SK-N-SH (cell line): ENCODE results near the gene KIR2DL3. TPM values are rescaled to one million over a fixed set of nuclear protein-coding genes. Genes with fewer than 3 reads are reported as not detected.

Experiments
- CTCF ChIA-PET: fragments of 300-600, 350-600 bp; formaldehyde crosslinking; extraction: SDS; loops from one replicate; lab custom pipeline; 2021; lab: Yijun Ruan, JAX
- POLR2A ChIA-PET: fragments of 350-600 bp; sonication (Branson Sonifier 250); formaldehyde crosslinking; extraction: SDS; loops from one replicate; lab custom pipeline; 2020; ENCODE audit warnings: antibody characterized with exemption, inconsistent platforms; lab: Yijun Ruan, JAX
- DNase-seq: peaks from one replicate; pipeline ENCODE4 v3.0.0; 2012
- H2AFZ ChIP-seq: fragments of 200-600 bp; sonication (generic); 2 replicates; pipeline ENCODE4 v1.8.1; 2016; ENCODE audit warnings: antibody characterized with exemption, mild to moderate bottlenecking, low read depth
- H3F3A ChIP-seq: fragments of 200-600 bp; sonication (generic); replicated peaks from 2 replicates; pipeline ENCODE3; 2016; ENCODE audit warnings: antibody characterized with exemption, mild to moderate bottlenecking; ENCODE audit not compliant: insufficient read depth
- H3K27ac ChIP-seq, 2 experiments: fragments of 200-500 bp in 1 of 2; fragments of 200-600 bp in 1 of 2; sonication (Bioruptor generic) in 1 of 2; sonication (generic), shearing (Covaris generic) in 1 of 2; 2 replicates each; pipeline versions ENCODE4 v1.5.1 to v1.6.1; 2014 to 2016; ENCODE audit warnings: low read depth in 2 of 2, inconsistent platforms in 1 of 2, low read length in 1 of 2, mild to moderate bottlenecking in 1 of 2, mixed read lengths in 1 of 2
- H3K27me3 ChIP-seq: fragments of 200-600 bp; sonication (generic), shearing (Covaris generic); 2 replicates; pipeline ENCODE4 v1.6.1; 2016; ENCODE audit warnings: mixed run types; ENCODE audit not compliant: insufficient read depth
- H3K36me3 ChIP-seq, 2 experiments: fragments of 200-500 bp in 1 of 2; fragments of 200-600 bp in 1 of 2; sonication (Bioruptor generic) in 1 of 2; sonication (generic) in 1 of 2; replicated peaks in 1 of 2; 2 replicates each; pipeline versions ENCODE3 to v1.5.1; 2014 to 2016; ENCODE audit warnings: low read length in 1 of 2, mild to moderate bottlenecking in 1 of 2; ENCODE audit not compliant: insufficient read depth in 2 of 2, control insufficient read depth in 1 of 2
- H3K4me1 ChIP-seq, 2 experiments: fragments of 200-500 bp in 1 of 2; fragments of 200-600 bp in 1 of 2; sonication (Bioruptor generic) in 1 of 2; sonication (generic), shearing (Covaris generic) in 1 of 2; 2 replicates each; pipeline versions ENCODE4 v1.5.1 to v1.6.1; 2014 to 2016; ENCODE audit warnings: low read depth in 1 of 2, low read length in 1 of 2, mixed run types in 1 of 2; ENCODE audit not compliant: insufficient read depth in 2 of 2, control insufficient read depth in 1 of 2
- H3K4me2 ChIP-seq: fragments of 200-600 bp; sonication (generic), shearing (Covaris generic); 2 replicates; pipeline ENCODE4 v1.6.1; 2017; ENCODE audit warnings: mixed run types
- H3K4me3 ChIP-seq, 2 experiments: fragments of 200-500 bp in 1 of 2; fragments of 200-600 bp in 1 of 2; sonication (Bioruptor generic) in 1 of 2; sonication (generic), shearing (Covaris generic) in 1 of 2; 2 replicates each; pipeline versions ENCODE4 v1.5.1 to v1.8.1; 2014 to 2016; ENCODE audit warnings: low read depth in 2 of 2, inconsistent platforms in 1 of 2, low read length in 1 of 2, mild to moderate bottlenecking in 1 of 2, mixed read lengths in 1 of 2, moderate library complexity in 1 of 2
- H3K79me2 ChIP-seq: fragments of 200-600 bp; sonication (generic); 2 replicates; pipeline ENCODE4 v1.8.1; 2017; ENCODE audit warnings: mild to moderate bottlenecking; ENCODE audit not compliant: insufficient read depth
- H3K9ac ChIP-seq: fragments of 200-600 bp; sonication (generic); 2 replicates; pipeline ENCODE4 v1.6.1; 2017; ENCODE audit warnings: mixed run types
- H3K9me2 ChIP-seq: fragments of 200-600 bp; sonication (generic); 2 replicates; pipeline ENCODE4 v1.6.1; 2017; ENCODE audit warnings: mixed run types
- H3K9me3 ChIP-seq: fragments of 200-600 bp; sonication (generic); 2 replicates; pipeline ENCODE4 v1.6.1; 2017; ENCODE audit warnings: mixed run types, mild to moderate bottlenecking, moderate library complexity
- H4K20me1 ChIP-seq: fragments of 200-600 bp; sonication (generic); 2 replicates; pipeline ENCODE4 v1.6.1; 2017; ENCODE audit warnings: mild to moderate bottlenecking, mixed run types; ENCODE audit not compliant: insufficient read depth
- CHD2 ChIP-seq: fragments of 150-350 bp; IDR thresholded peaks from 2 replicates; pipeline ENCODE4 v1.6.1; 2018; ENCODE audit warnings: low read length; ENCODE audit not compliant: partially characterized antibody
- ELF1 ChIP-seq: IDR thresholded peaks from 2 replicates; pipeline ENCODE4 v1.4.0; 2012
- EZH2phosphoT487 ChIP-seq: fragments of 200-600 bp; sonication (generic); IDR thresholded peaks from 2 replicates; pipeline ENCODE4 v1.6.1; 2017; ENCODE audit warnings: low read depth, mixed run types, mild to moderate bottlenecking, antibody characterized with exemption, moderate library complexity, borderline replicate concordance
- FOXJ3 ChIP-seq: sonication (generic); formaldehyde crosslinking; IDR thresholded peaks from 2 replicates; pipeline ENCODE4 v1.5.1; 2020; ENCODE audit warnings: mild to moderate bottlenecking, missing genetic modification reagents
- GATA2 ChIP-seq: sonication (generic); formaldehyde crosslinking; IDR thresholded peaks from 2 replicates; pipeline ENCODE4 v1.5.0; 2020; ENCODE audit warnings: mild to moderate bottlenecking, missing genetic modification reagents
- JUND ChIP-seq: IDR thresholded peaks from 2 replicates; pipeline ENCODE4 v1.4.0; 2012
- MEF2A ChIP-seq: IDR thresholded peaks from 2 replicates; pipeline ENCODE4 v1.4.0; 2012; ENCODE audit warnings: low read depth, borderline replicate concordance
- MXI1 ChIP-seq: IDR thresholded peaks from 2 replicates; pipeline ENCODE4 v1.6.1; 2012; ENCODE audit warnings: mild to moderate bottlenecking, low read depth, low read length, improper control_type of control experiment
- NFIC ChIP-seq: IDR thresholded peaks from 2 replicates; pipeline ENCODE4 v1.4.0; 2012; ENCODE audit warnings: borderline replicate concordance
- RFX5 ChIP-seq: IDR thresholded peaks from 2 replicates; pipeline ENCODE4 v1.6.1; 2012; ENCODE audit warnings: mild to moderate bottlenecking, improper control_type of control experiment, low read length
- SIN3A ChIP-seq: IDR thresholded peaks from 2 replicates; pipeline ENCODE4 v1.6.1; 2012; ENCODE audit warnings: low read depth, mild to moderate bottlenecking, low read length, moderate library complexity, borderline replicate concordance
- TAF1 ChIP-seq: IDR thresholded peaks from 2 replicates; pipeline ENCODE4 v1.6.1; 2012; ENCODE audit warnings: low read depth, mild to moderate bottlenecking, low read length, moderate library complexity, borderline replicate concordance
- TCF12 ChIP-seq: IDR thresholded peaks from 2 replicates; pipeline ENCODE4 v1.4.0; 2012
- TEAD4 ChIP-seq: IDR thresholded peaks from 2 replicates; pipeline ENCODE4 v1.4.0; 2012; ENCODE audit warnings: mild to moderate bottlenecking, borderline replicate concordance; ENCODE audit not compliant: insufficient read depth
- ZBTB33 ChIP-seq: IDR thresholded peaks from 2 replicates; pipeline ENCODE4 v1.4.0; 2012; ENCODE audit warnings: low read depth, borderline replicate concordance
- WGBS: methylation state at CpG from one replicate; pipeline ENCODE4 v1.1.6; 2017; ENCODE audit warnings: low lambda C conversion rate; 5-methylcytosine and 5-hydroxymethylcytosine counted together
- polyA plus RNA-seq, 3 experiments: library from polyadenylated mRNA; depleted of rRNA; stranded (reverse); fragments of >200 nt; gene quantifications; 2 replicates each; pipeline ENCODE4 v1.2.3, GENCODE V29; 2012
- TF ChIP-seq, protein P1 (sequence below): fragments of 150-350 bp; IDR thresholded peaks from 2 replicates; pipeline ENCODE4 v1.6.1; 2016; ENCODE audit warnings: mild to moderate bottlenecking, low read depth, low read length
- TF ChIP-seq, protein P2 (sequence below): IDR thresholded peaks from 2 replicates; pipeline ENCODE4 v1.4.0; 2012; ENCODE audit warnings: low read depth, borderline replicate concordance

Gene KIR2DL3
- polyA plus RNA-seq, 1 of the 3 experiments (the other 2 are of a cell fraction): not detected

GRCh38 chr19:54694648-54695047 lies 43.7 kb upstream of the KIR2DL3 start (continued):
- TF ChIP-seq, protein P1, sequence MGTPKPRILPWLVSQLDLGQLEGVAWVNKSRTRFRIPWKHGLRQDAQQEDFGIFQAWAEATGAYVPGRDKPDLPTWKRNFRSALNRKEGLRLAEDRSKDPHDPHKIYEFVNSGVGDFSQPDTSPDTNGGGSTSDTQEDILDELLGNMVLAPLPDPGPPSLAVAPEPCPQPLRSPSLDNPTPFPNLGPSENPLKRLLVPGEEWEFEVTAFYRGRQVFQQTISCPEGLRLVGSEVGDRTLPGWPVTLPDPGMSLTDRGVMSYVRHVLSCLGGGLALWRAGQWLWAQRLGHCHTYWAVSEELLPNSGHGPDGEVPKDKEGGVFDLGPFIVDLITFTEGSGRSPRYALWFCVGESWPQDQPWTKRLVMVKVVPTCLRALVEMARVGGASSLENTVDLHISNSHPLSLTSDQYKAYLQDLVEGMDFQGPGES: no peak
- TF ChIP-seq RFX5: no peak
- no peak for TF ChIP-seq ELF1
- TF ChIP-seq TCF12: no peak
- no peak for TF ChIP-seq MXI1

DNA sequence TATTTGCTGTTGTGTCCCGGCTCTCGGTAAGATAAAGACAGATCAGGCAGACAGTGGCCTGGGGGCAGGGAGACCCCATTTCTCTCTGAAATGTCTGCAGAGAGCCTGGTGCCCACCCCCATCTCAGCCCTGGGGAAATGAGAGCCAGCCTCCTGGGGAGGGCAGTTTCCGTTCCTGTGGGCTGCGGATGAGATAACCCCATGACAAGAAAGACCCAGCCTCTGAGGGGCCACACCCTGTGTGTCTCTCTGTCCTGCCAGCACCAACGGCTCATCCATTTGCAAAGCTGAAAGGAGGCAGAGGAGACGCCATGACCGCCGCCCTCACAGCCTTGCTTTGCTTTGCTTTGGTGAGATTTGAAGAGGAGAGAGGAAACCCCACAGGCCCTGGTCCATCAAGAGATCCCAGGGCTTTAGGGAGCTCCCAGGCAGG lies 42.2 kb upstream of the KIR2DL3 start:
- H3K9me3 ChIP-seq: no peaks in the 10 kb centered on the region
- H3K4me1 ChIP-seq: no peaks in the 10 kb centered on the region
- peaks cover 10% of the 10 kb centered on the region; the same call in 1 of the 2 replicates for H3K27me3 ChIP-seq
- H3K36me3 ChIP-seq: no peaks in the 10 kb centered on the region
- no peak overlapping the region for H3K4me2 ChIP-seq
- H3K79me2 ChIP-seq: no peaks in the 10 kb centered on the region
- H3K9me2 ChIP-seq: no peaks in the 10 kb centered on the region
- H3K27ac ChIP-seq: no peak overlapping the region
- TF ChIP-seq TEAD4: no peak
- TF ChIP-seq TAF1: no peak
- TF ChIP-seq NFIC: no peak
- TF ChIP-seq CHD2: no peak
- TF ChIP-seq FOXJ3 (CRISPR knock-in tag): no peak
- no peak for TF ChIP-seq GATA2 (CRISPR knock-in tag)
- TF ChIP-seq JUND: no peak
- no peak for TF ChIP-seq EZH2phosphoT487
- TF ChIP-seq, protein P2, sequence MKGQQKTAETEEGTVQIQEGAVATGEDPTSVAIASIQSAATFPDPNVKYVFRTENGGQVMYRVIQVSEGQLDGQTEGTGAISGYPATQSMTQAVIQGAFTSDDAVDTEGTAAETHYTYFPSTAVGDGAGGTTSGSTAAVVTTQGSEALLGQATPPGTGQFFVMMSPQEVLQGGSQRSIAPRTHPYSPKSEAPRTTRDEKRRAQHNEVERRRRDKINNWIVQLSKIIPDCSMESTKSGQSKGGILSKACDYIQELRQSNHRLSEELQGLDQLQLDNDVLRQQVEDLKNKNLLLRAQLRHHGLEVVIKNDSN: no peak
- no peak for TF ChIP-seq TCF12
- TF ChIP-seq SIN3A: no peak
- no peak for TF ChIP-seq ZBTB33
- TF ChIP-seq MEF2A: no peak
- H3K4me3 ChIP-seq: no peak overlapping the region
- H3F3A ChIP-seq: no peaks in the 10 kb centered on the region
- ChIA-PET CTCF (no interaction called here), POLR2A (no interaction called here)
- no peak for DNase-seq
- 0% methylated on average over 4 of the region's 8 CpGs for WGBS
- no peak overlapping the region for H3K9ac ChIP-seq
- H4K20me1 ChIP-seq: no peaks in the 10 kb centered on the region
- no peak overlapping the region for H2AFZ ChIP-seq
